ENCODE data around the gene SIPA1L3.

Gene SIPA1L3

GRCh38 chr19:38199340-38199739 lies 292.3 kb downstream of the SIPA1L3 start:
- no peak for TF ChIP-seq CTCF (IDR thresholded peaks at IDR 0.05; ENCODE audit: control insufficient read depth, insufficient read depth, low read depth, low read length, missing control alignments)
- no peak overlapping the region for H3K4me3 ChIP-seq (ENCODE audit: control insufficient read depth, low read depth, low read length)
- DNase-seq (ENCODE audit: low read depth) = no peak

GRCh38 chr19:38201731-38202130 lies 294.7 kb downstream of the SIPA1L3 start:
- no peak overlapping the region for H3K4me3 ChIP-seq (ENCODE audit: control insufficient read depth, low read depth, low read length)
- no peak for DNase-seq (ENCODE audit: low read depth)
- no peak for TF ChIP-seq CTCF (IDR thresholded peaks at IDR 0.05; ENCODE audit: control insufficient read depth, insufficient read depth, low read depth, low read length, missing control alignments)

- H3K4me3 ChIP-seq (ENCODE audit: control insufficient read depth, low read depth, low read length) = no peak overlapping the region
- no peak for TF ChIP-seq CTCF (IDR thresholded peaks at IDR 0.05; ENCODE audit: control insufficient read depth, insufficient read depth, low read depth, low read length, missing control alignments)
- no peak for DNase-seq (ENCODE audit: low read depth)
Observed at GRCh38 chr19:38202504-38202903, 295.5 kb downstream of the SIPA1L3 start.

GRCh38 chr19:38203197-38203596 lies 296.2 kb downstream of the SIPA1L3 start:
- TF ChIP-seq CTCF (IDR thresholded peaks at IDR 0.05; ENCODE audit: control insufficient read depth, insufficient read depth, low read depth, low read length, missing control alignments) = no peak
- no peak overlapping the region for H3K4me3 ChIP-seq (ENCODE audit: control insufficient read depth, low read depth, low read length)
- DNase-seq (ENCODE audit: low read depth) = no peak

- DNase-seq (ENCODE audit: low read depth) = no peak
- no peak for TF ChIP-seq CTCF (IDR thresholded peaks at IDR 0.05; ENCODE audit: control insufficient read depth, insufficient read depth, low read depth, low read length, missing control alignments)
- no peak overlapping the region for H3K4me3 ChIP-seq (ENCODE audit: control insufficient read depth, low read depth, low read length)
Observed at GRCh38 chr19:38204096-38204495, 297.1 kb downstream of the SIPA1L3 start.

GRCh38 chr19:38204728-38205127 lies 297.7 kb downstream of the SIPA1L3 start:
- no peak for DNase-seq (ENCODE audit: low read depth)
- H3K4me3 ChIP-seq (ENCODE audit: control insufficient read depth, low read depth, low read length) = no peak overlapping the region
- TF ChIP-seq CTCF (IDR thresholded peaks at IDR 0.05; ENCODE audit: control insufficient read depth, insufficient read depth, low read depth, low read length, missing control alignments) = no peak

Data from AG09309 (cell line).